Hepatocyte (in vitro differentiated cells): Measurements from ENCODE around the gene MYBPC2. TPM values are rescaled to one million over a fixed set of nuclear protein-coding genes. Genes with fewer than 3 reads are reported as not detected.
"Not testable (repeated sequence)": the region's sequence is repeated elsewhere in the genome, so short reads cannot be mapped to it uniquely, and the experiment has no call there.

Experiments used
- DNase-seq: peaks from one replicate; pipeline ENCODE4 v3.0.0-alpha.2; 2016; ENCODE audit warnings: low spot score
- H2AFZ ChIP-seq: fragments of 200-600 bp; sonication (generic); 2 replicates; pipeline ENCODE4 v1.6.0; 2016; ENCODE audit warnings: antibody characterized with exemption, mild to moderate bottlenecking
- H3K27ac ChIP-seq: fragments of 200-600 bp; sonication (generic); 2 replicates; pipeline ENCODE4 v1.5.1; 2016; ENCODE audit warnings: mild to moderate bottlenecking
- H3K27me3 ChIP-seq: fragments of 200-600 bp; sonication (generic); 2 replicates; pipeline ENCODE4 v1.6.1; 2016
- H3K36me3 ChIP-seq: fragments of 200-600 bp; sonication (generic); replicated peaks from 2 replicates; pipeline ENCODE4 v1.5.1; 2016; ENCODE audit warnings: low read depth; ENCODE audit not compliant: insufficient read depth
- H3K4me1 ChIP-seq: fragments of 200-600 bp; sonication (generic); 2 replicates; pipeline ENCODE4 v1.5.1; 2016; ENCODE audit warnings: mild to moderate bottlenecking, moderate library complexity; ENCODE audit not compliant: insufficient read depth
- H3K4me2 ChIP-seq: fragments of 200-600 bp; sonication (generic); 2 replicates; pipeline ENCODE4 v1.6.0; 2016
- H3K4me3 ChIP-seq: fragments of 200-600 bp; sonication (generic); 2 replicates; pipeline ENCODE4 v1.5.1; 2016; ENCODE audit warnings: mild to moderate bottlenecking
- H3K79me2 ChIP-seq: fragments of 200-600 bp; sonication (generic); 2 replicates; pipeline ENCODE4 v1.6.0; 2017; ENCODE audit warnings: mild to moderate bottlenecking
- H3K9me2 ChIP-seq: fragments of 200-600 bp; sonication (generic); replicated peaks from 2 replicates; pipeline ENCODE4 v1.6.0; 2017; ENCODE audit warnings: mild to moderate bottlenecking; ENCODE audit not compliant: insufficient read depth
- H3K9me3 ChIP-seq: fragments of 200-600 bp; sonication (generic); 2 replicates; pipeline ENCODE4 v1.5.1; 2016; ENCODE audit warnings: low read depth, mild to moderate bottlenecking
- H4K20me1 ChIP-seq: fragments of 200-600 bp; sonication (generic); 2 replicates; pipeline ENCODE4 v1.6.0; 2016; ENCODE audit warnings: mild to moderate bottlenecking; ENCODE audit not compliant: insufficient read depth, poor library complexity, severe bottlenecking
- EZH2 ChIP-seq: fragments of 200-600 bp; sonication (generic); IDR thresholded peaks from 2 replicates; pipeline ENCODE4 v1.6.1; 2016; ENCODE audit warnings: antibody characterized with exemption, mild to moderate bottlenecking, borderline replicate concordance
- EZH2phosphoT487 ChIP-seq: fragments of 200-600 bp; sonication (generic); IDR thresholded peaks from one replicate; pipeline ENCODE4 v1.6.1; 2018; ENCODE audit warnings: antibody characterized with exemption, mild to moderate bottlenecking, low read depth, moderate library complexity; ENCODE audit not compliant: unreplicated experiment, severe bottlenecking
- WGBS: methylation state at CpG from one replicate; pipeline ENCODE4 v1.1.6; 2016; ENCODE audit warnings: low lambda C conversion rate; ENCODE audit errors: missing lambda C conversion rate; 5-methylcytosine and 5-hydroxymethylcytosine counted together
- polyA plus RNA-seq: library from polyadenylated mRNA; unstranded; fragments of >200 nt; fragmentation: Nextera tagmentation; extraction: Ambion mirVana; gene quantifications from 2 replicates; pipeline ENCODE4 v1.2.1, GENCODE V29; 2016
- total RNA-seq: library from RNA; depleted of rRNA; stranded (reverse); fragments of >200 nt; gene quantifications from 2 replicates; pipeline ENCODE4 v1.2.3, GENCODE V29; 2014
- TF ChIP-seq, protein P1 (sequence below): fragments of 200-600 bp; sonication (generic); IDR thresholded peaks from 2 replicates; pipeline ENCODE4 v1.5.1; 2016; ENCODE audit warnings: antibody characterized with exemption, mild to moderate bottlenecking; ENCODE audit not compliant: poor library complexity

MYBPC2 gene
- total and polyA plus RNA-seq, 2 experiments from 2014 or later: 0.07 TPM; not detected in 1

GRCh38 chr19:50466706-50467039 lies 34.0 kb downstream of the MYBPC2 start:
- Histone ChIP-seq H3K27me3 (no peaks in the 10 kb centered on the region), H3K9me3 (no peaks in the 10 kb centered on the region), H4K20me1 (no peaks in the 10 kb centered on the region), H3K9me2 (no peaks in the 10 kb centered on the region), H3K4me3 (no peak overlapping the region), H3K4me1 (no peaks in the 10 kb centered on the region), H3K4me2 (no peak overlapping the region), H3K27ac (no peak overlapping the region), H2AFZ (no peak overlapping the region), H3K79me2 (no peaks in the 10 kb centered on the region), H3K36me3 (no peaks in the 10 kb centered on the region)
- WGBS: 93% methylated on average over 11 of the region's 11 CpGs
- no peak for DNase-seq
- TF ChIP-seq, protein P1, sequence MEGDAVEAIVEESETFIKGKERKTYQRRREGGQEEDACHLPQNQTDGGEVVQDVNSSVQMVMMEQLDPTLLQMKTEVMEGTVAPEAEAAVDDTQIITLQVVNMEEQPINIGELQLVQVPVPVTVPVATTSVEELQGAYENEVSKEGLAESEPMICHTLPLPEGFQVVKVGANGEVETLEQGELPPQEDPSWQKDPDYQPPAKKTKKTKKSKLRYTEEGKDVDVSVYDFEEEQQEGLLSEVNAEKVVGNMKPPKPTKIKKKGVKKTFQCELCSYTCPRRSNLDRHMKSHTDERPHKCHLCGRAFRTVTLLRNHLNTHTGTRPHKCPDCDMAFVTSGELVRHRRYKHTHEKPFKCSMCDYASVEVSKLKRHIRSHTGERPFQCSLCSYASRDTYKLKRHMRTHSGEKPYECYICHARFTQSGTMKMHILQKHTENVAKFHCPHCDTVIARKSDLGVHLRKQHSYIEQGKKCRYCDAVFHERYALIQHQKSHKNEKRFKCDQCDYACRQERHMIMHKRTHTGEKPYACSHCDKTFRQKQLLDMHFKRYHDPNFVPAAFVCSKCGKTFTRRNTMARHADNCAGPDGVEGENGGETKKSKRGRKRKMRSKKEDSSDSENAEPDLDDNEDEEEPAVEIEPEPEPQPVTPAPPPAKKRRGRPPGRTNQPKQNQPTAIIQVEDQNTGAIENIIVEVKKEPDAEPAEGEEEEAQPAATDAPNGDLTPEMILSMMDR: no peak
- no peak for TF ChIP-seq EZH2
- TF ChIP-seq EZH2phosphoT487: no peak

GRCh38 chr19:50467566-50467965 lies 34.9 kb downstream of the MYBPC2 start:
- no peaks in the 10 kb centered on the region for H4K20me1 ChIP-seq
- H2AFZ ChIP-seq: no peak overlapping the region
- peak; percentile 3 for DNase-seq
- 88% methylated on average over 18 of the region's 18 CpGs for WGBS
- H3K9me2 ChIP-seq: no peaks in the 10 kb centered on the region
- no peaks in the 10 kb centered on the region for H3K4me1 ChIP-seq
- H3K27me3 ChIP-seq: no peaks in the 10 kb centered on the region
- TF ChIP-seq, protein P1: no peak
- TF ChIP-seq EZH2: no peak
- no peak for TF ChIP-seq EZH2phosphoT487
- no peaks in the 10 kb centered on the region for H3K9me3 ChIP-seq
- H3K79me2 ChIP-seq: no peaks in the 10 kb centered on the region
- H3K27ac ChIP-seq: no peak overlapping the region
- no peak overlapping the region for H3K4me2 ChIP-seq
- no peaks in the 10 kb centered on the region for H3K36me3 ChIP-seq
- no peak overlapping the region for H3K4me3 ChIP-seq

DNA sequence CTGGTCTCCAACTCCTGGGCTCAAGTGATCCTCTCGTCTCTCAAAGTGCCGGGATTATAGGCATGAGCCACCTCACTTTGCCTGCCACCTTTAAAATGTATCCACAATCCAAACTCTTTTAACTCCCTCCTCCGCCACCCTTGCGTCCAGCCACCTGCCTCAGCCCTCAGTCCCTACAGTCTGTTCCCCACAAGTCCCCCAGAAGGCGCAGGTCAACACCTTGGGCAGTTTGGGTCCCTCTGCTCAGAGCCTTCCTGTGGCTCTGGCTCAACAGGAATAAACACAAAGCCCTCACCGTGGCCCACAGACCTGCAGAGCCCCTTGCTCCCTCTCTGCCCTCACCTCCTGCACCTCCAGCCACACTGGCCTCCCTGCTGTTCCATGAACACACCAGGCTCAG lies 36.1 kb downstream of the MYBPC2 start:
- Histone ChIP-seq H3K4me1 (no peaks in the 10 kb centered on the region), H2AFZ (no peak overlapping the region), H3K9me3 (no peaks in the 10 kb centered on the region), H3K4me2 (no peak overlapping the region), H3K27ac (no peak overlapping the region), H3K79me2 (no peaks in the 10 kb centered on the region), H3K27me3 (no peaks in the 10 kb centered on the region), H3K4me3 (no peak overlapping the region), H4K20me1 (no peaks in the 10 kb centered on the region), H3K36me3 (no peaks in the 10 kb centered on the region), H3K9me2 (no peaks in the 10 kb centered on the region)
- TF ChIP-seq EZH2phosphoT487: no peak
- no peak for TF ChIP-seq EZH2
- TF ChIP-seq, protein P1: no peak
- WGBS: 88% methylated on average over 6 of the region's 6 CpGs
- DNase-seq: no peak

DNA sequence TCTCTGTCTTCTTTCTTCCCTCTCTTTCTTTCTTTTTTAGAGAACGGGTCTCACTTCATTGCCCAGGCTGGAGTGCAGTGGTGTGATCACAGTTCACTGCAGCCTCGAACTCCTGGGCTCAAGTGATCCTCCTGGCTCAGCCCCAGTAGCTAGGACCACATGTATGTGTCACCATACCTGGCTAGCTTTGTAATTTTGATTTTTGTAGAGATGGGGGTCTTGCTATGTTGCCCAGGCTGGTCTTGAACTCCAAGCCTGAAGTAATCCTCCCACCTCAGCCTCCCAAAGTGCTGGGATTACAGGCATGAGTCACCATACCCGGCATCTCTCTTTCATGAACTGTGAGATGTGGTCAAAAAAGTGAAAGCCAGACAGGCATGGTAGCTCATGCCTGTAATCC lies 40.6 kb downstream of the MYBPC2 start:
- H4K20me1 ChIP-seq: peaks cover 12% of the 10 kb centered on the region
- WGBS: 78% methylated on average over 3 of the region's 3 CpGs
- not testable (repeated sequence) for H3K4me1 ChIP-seq, H3K9me3 ChIP-seq, H3K36me3 ChIP-seq, H3K4me2 ChIP-seq, H2AFZ ChIP-seq, H3K9me2 ChIP-seq, H3K27me3 ChIP-seq, H3K27ac ChIP-seq, H3K4me3 ChIP-seq, DNase-seq
- H3K79me2 ChIP-seq: peaks cover 15% of the 10 kb centered on the region
